ENCODE data around the gene GEMIN4. TPM values are rescaled to one million over a fixed set of nuclear protein-coding genes. Genes with fewer than 3 reads are reported as not detected.

The GEMIN4 gene
- total RNA-seq, 4 donors from 2014 or later = 9.7 to 29.0 (median 17.0) TPM

DNA sequence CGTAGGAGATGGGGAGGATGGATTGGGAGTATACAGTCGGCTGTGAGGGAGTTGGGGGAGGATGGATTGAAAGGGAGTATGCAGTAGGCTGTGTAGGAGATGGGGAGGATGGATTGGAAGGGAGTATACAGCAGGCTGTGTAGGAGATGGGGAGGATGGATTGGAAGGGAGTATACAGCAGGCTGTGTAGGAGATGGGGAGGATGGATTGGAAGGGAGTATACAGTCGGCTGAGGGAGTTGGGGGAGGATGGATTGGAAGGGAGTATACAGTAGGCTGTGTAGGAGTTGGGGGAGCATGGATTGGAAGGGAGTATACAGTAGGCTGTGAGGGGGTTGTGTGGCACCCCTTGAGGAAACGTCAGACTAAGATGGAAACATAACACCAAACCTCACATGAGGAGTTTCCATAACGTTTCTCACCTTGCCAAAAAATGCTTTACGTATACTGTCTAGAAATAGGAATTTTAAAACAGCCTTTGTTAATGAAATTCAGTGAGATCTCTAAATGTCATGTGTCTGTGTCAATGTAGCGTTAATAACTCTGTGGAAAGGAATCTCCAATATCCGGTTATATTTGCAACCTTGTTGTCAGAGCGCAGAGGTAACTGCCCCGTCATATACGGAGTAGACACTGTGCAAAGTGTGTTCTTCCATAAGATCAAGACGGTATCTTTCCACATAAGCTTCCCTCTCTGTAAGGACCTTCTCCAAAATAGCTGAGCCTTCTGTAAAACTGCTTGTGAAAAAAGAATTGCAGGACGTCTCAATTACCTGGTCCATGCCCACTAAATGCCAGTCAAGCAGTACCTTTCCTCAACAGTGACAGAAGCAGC is 31.1 kb downstream of the GEMIN4 start:
- Histone ChIP-seq H3K9me3 (no peaks in the 10 kb centered on the region), H3K27me3 (no peaks in the 10 kb centered on the region), H3K27ac (no peak overlapping the region), H3K4me3 (no peak overlapping the region), H3K36me3 (no peaks in the 10 kb centered on the region), H3K4me1 (no peaks in the 10 kb centered on the region)
- no peak for DNase-seq
- intact Hi-C loops (cut with DNase I; ENCODE audit: low total_unique reads) = no loop called here
- TF ChIP-seq POLR2A (IDR thresholded peaks at IDR 0.05) = no peak
- TF ChIP-seq, protein P1, sequence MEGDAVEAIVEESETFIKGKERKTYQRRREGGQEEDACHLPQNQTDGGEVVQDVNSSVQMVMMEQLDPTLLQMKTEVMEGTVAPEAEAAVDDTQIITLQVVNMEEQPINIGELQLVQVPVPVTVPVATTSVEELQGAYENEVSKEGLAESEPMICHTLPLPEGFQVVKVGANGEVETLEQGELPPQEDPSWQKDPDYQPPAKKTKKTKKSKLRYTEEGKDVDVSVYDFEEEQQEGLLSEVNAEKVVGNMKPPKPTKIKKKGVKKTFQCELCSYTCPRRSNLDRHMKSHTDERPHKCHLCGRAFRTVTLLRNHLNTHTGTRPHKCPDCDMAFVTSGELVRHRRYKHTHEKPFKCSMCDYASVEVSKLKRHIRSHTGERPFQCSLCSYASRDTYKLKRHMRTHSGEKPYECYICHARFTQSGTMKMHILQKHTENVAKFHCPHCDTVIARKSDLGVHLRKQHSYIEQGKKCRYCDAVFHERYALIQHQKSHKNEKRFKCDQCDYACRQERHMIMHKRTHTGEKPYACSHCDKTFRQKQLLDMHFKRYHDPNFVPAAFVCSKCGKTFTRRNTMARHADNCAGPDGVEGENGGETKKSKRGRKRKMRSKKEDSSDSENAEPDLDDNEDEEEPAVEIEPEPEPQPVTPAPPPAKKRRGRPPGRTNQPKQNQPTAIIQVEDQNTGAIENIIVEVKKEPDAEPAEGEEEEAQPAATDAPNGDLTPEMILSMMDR (IDR thresholded peaks at IDR 0.05) = no peak

DNA sequence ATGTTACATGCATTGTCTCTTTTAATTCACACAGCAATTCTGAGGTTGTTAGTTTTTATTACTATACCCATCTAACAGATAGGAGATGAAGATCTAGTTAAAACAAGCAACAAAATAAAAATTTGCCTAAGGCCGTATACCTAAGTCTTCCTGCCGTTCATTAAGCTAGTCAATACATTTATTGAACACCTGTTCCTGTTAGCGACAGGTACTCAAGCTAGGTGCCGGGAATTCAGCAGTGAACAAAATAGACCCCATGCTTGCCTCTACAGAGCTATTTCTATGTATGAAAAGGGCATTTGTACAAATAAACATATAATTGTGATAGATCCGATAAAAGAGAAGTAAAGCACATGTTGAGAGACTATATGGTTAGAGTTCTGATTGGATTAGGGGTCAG is 34.0 kb downstream of the GEMIN4 start:
- no peaks in the 10 kb centered on the region for H3K27me3 ChIP-seq
- no peak for DNase-seq
- H3K36me3 ChIP-seq = no peaks in the 10 kb centered on the region
- intact Hi-C loops (cut with DNase I; ENCODE audit: low total_unique reads) = no loop called here
- TF ChIP-seq, protein P1 (IDR thresholded peaks at IDR 0.05) = no peak
- no peak for TF ChIP-seq POLR2A (IDR thresholded peaks at IDR 0.05)
- no peak overlapping the region for H3K4me3 ChIP-seq
- H3K9me3 ChIP-seq = no peaks in the 10 kb centered on the region
- H3K4me1 ChIP-seq = peaks cover 0 to 4% of the 10 kb centered on the region in 2 donors
- no peak overlapping the region for H3K27ac ChIP-seq

DNA sequence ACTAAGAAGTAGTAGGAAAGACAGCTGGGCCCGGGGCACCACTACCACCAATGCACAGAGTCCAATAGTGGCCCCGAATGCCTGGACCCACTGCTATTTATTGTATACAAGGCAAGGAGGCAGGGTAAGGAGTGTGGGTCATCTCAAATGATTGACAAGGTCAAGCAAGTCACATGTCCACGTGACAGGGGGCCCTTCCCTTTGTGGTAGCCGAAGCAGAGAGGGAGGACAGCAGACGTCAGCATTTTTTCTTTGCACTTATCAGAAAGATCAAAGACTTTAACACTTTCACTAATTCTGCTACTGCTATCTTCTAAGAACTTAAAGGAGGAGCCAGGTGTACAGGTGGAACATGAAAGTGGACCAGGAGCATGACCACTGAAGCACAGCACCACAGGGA is 43.9 kb downstream of the GEMIN4 start:
- Histone ChIP-seq H3K36me3 (no peaks in the 10 kb centered on the region), H3K27me3 (no peaks in the 10 kb centered on the region), H3K27ac (no peak overlapping the region), H3K4me3 (no peak overlapping the region), H3K4me1 (no peaks in the 10 kb centered on the region), H3K9me3 (no peaks in the 10 kb centered on the region)
- DNase-seq = no peak
- TF ChIP-seq, protein P1 (IDR thresholded peaks at IDR 0.05) = no peak
- TF ChIP-seq POLR2A (IDR thresholded peaks at IDR 0.05) = no peak
- intact Hi-C loops (cut with DNase I; ENCODE audit: low total_unique reads) = no loop called here

DNA sequence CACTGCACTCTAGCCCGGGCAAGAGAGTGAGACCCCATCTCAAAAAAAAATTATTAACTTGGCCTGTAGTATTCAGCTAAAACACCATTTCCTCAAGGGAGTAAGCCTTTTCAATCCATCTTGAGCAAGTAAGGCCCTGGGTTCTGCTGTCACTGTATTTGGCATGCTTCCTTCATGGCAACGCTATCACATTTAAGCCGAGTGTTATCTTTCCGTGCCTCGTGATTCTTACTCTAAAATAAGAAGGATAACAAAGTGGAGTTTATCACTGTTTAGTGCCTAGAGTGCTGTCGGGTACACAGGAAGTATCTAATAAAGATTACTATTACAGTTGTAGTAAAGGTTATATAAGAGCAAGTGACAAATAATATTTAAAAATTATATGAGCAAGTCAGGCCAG is 46.2 kb downstream of the GEMIN4 start:
- Histone ChIP-seq H3K27me3 (no peaks in the 10 kb centered on the region), H3K4me1 (no peaks in the 10 kb centered on the region), H3K27ac (no peak overlapping the region), H3K4me3 (no peak overlapping the region), H3K36me3 (no peaks in the 10 kb centered on the region), H3K9me3 (no peaks in the 10 kb centered on the region)
- TF ChIP-seq, protein P1 (IDR thresholded peaks at IDR 0.05) = no peak
- TF ChIP-seq POLR2A (IDR thresholded peaks at IDR 0.05) = no peak
- intact Hi-C loops (cut with DNase I; ENCODE audit: low total_unique reads) = no loop called here
- no peak for DNase-seq

DNA sequence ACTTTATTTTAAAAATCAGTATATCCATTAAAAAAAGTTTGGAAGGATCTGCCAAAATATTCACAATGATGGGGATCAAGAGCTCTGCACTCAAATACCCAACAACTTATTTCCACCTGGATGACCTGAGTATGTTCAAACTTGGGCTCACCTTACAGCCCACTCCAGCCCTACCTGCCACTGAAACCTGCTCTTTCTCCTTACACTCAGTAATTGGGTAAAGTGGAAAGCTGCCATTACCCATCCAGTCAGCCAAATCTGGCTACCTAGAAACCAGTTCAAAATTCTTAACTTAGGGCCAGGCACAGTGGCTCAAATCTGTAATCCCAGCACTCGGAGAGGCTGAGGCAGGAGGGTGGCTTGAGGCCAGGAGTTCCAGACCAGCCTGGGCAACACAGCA is 47.1 kb downstream of the GEMIN4 start:
- intact Hi-C loops (cut with DNase I; ENCODE audit: low total_unique reads) = no loop called here
- no peak for DNase-seq
- TF ChIP-seq, protein P1 (IDR thresholded peaks at IDR 0.05) = no peak
- TF ChIP-seq POLR2A (IDR thresholded peaks at IDR 0.05) = no peak
- H3K27ac ChIP-seq = no peak overlapping the region
- no peaks in the 10 kb centered on the region for H3K36me3 ChIP-seq
- no peaks in the 10 kb centered on the region for H3K27me3 ChIP-seq
- H3K9me3 ChIP-seq = no peaks in the 10 kb centered on the region
- H3K4me1 ChIP-seq = no peaks in the 10 kb centered on the region
- H3K4me3 ChIP-seq = no peak overlapping the region

All from uterus (tissue), 4 donors.